ENCODE data around the gene TM2D3. TPM values are rescaled to one million over a fixed set of nuclear protein-coding genes. Genes with fewer than 3 reads are reported as not detected.

The TM2D3 gene
- total RNA-seq, 1 experiment from 2014 or later, result 23.1 TPM

- TF ChIP-seq AFF4 (CRISPR knock-in tag; IDR thresholded peaks at IDR 0.05; ENCODE audit: borderline replicate concordance), result no peak
These were observed 32.7 kb upstream of the TM2D3 start (continued) for GRCh38 chr15:101684877-101685276.

- TF ChIP-seq GTF2I (CRISPR knock-in tag; conservative IDR thresholded peaks at IDR 0.05) (no peak), SMAD4 (CRISPR knock-in tag; IDR thresholded peaks at IDR 0.05) (no peak), TEAD4 (CRISPR knock-in tag; IDR thresholded peaks at IDR 0.05) (no peak), HMGXB4 (CRISPR knock-in tag; IDR thresholded peaks at IDR 0.05) (no peak), ZNF317 (CRISPR knock-in tag; IDR thresholded peaks at IDR 0.05; ENCODE audit: borderline replicate concordance, low read depth) (no peak), ZNF138 (CRISPR knock-in tag; conservative IDR thresholded peaks at IDR 0.05) (no peak), ZNF532 (CRISPR knock-in tag; IDR thresholded peaks at IDR 0.05; ENCODE audit: borderline replicate concordance) (no peak), ELF4 (CRISPR knock-in tag; IDR thresholded peaks at IDR 0.05; ENCODE audit: low read depth) (no peak), E2F1 (CRISPR knock-in tag; IDR thresholded peaks at IDR 0.05) (no peak), USF2 (CRISPR knock-in tag; IDR thresholded peaks at IDR 0.05) (no peak), EMX1 (CRISPR knock-in tag; IDR thresholded peaks at IDR 0.05) (no peak), NFYB (CRISPR knock-in tag; conservative IDR thresholded peaks at IDR 0.05; ENCODE audit: low read depth) (no peak), RORB (CRISPR knock-in tag; IDR thresholded peaks at IDR 0.05) (no peak), JUN (CRISPR knock-in tag; IDR thresholded peaks at IDR 0.05) (no peak), ZBTB43 (CRISPR knock-in tag; IDR thresholded peaks at IDR 0.05) (no peak), ERG (CRISPR knock-in tag; IDR thresholded peaks at IDR 0.05) (no peak)
- ATAC-seq (no peak), DNase-seq (ENCODE audit: low spot score) (no peak)
- Mint-ChIP-seq H3K36me3 (no peaks in the 10 kb centered on the region), H3K4me3 (no peak overlapping the region), H3K27me3 (ENCODE audit: low read depth) (no peaks in the 10 kb centered on the region), H3K9me3 (no peaks in the 10 kb centered on the region), H3K27ac (no peak overlapping the region), H3K4me1 (no peaks in the 10 kb centered on the region)
- ChIA-PET POLR2A (no interaction called here), CTCF (no interaction called here)
These were observed 32.2 kb upstream of the TM2D3 start for GRCh38 chr15:101684384-101684783.

Measured in WTC11 (cell line).